ENCODE data around the gene PDIA5. TPM values are rescaled to one million over a fixed set of nuclear protein-coding genes. Genes with fewer than 3 reads are reported as not detected.

Gene PDIA5
- polyA plus RNA-seq, 1 donor from 2014 or later = 1.4 TPM

DNA sequence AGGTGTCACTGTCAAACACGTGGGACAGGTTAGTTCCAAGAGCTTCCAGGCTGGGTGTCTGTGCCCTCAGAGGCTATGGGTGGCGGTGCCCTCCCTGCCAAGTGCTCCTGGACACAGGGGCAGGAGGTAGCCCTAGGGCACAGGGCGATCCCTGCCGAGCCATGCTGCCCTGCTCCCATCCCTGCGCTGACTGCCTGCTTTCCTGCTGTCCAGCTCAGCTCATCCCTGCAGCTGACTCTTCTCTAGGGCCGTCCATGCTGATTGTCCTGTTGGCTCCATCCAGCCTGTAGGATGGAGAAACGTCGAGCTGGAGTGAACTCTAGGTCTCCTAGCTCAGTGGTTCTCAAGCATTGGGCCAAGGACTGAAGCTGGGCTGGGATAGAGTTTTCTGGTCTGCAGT, 3.7 kb downstream of the PDIA5 start:
- Histone ChIP-seq H3K4me2 (ENCODE audit: low read length) (no peak overlapping the region), H2AFZ (ENCODE audit: low read depth, low read length) (no peak overlapping the region), H4K20me1 (ENCODE audit: insufficient read depth) (no peaks in the 10 kb centered on the region), H3K79me2 (replicated peaks; ENCODE audit: insufficient read depth, low read length) (no peaks in the 10 kb centered on the region), H3K36me3 (ENCODE audit: insufficient read depth, low read length) (no peaks in the 10 kb centered on the region), H3K9me2 (ENCODE audit: insufficient read depth, low read length) (no peaks in the 10 kb centered on the region), H3K27ac (ENCODE audit: low read length) (no peak overlapping the region), H3K27me3 (ENCODE audit: insufficient read depth, low read depth, low read length) (peaks cover 17% of the 10 kb centered on the region), H3K9ac (ENCODE audit: low read length) (no peak overlapping the region), H3F3A (ENCODE audit: insufficient read depth, low read length, poor library complexity, severe bottlenecking) (no peaks in the 10 kb centered on the region), H3K9me3 (ENCODE audit: low read length) (no peaks in the 10 kb centered on the region), H3K4me3 (ENCODE audit: low read length) (no peak overlapping the region)
- TF ChIP-seq POLR2AphosphoS5 (IDR thresholded peaks at IDR 0.05) = no peak
- no peak for TF ChIP-seq MXI1 (conservative IDR thresholded peaks at IDR 0.05; ENCODE audit: poor library complexity, severe bottlenecking)
- TF ChIP-seq REST (IDR thresholded peaks at IDR 0.05; ENCODE audit: borderline replicate concordance) = no peak
- no peak for TF ChIP-seq SMC3 (conservative IDR thresholded peaks at IDR 0.05; ENCODE audit: poor library complexity)
- no peak for TF ChIP-seq RAD21 (conservative IDR thresholded peaks at IDR 0.05)
- TF ChIP-seq EZH2 (IDR thresholded peaks at IDR 0.05; ENCODE audit: borderline replicate concordance, insufficient read depth, low read length, poor library complexity, severe bottlenecking) = no peak
- no peak for TF ChIP-seq EP300 (conservative IDR thresholded peaks at IDR 0.05; ENCODE audit: poor library complexity, severe bottlenecking)
- TF ChIP-seq CTCF (IDR thresholded peaks at IDR 0.05; ENCODE audit: poor library complexity, severe bottlenecking) = no peak
- no peak for TF ChIP-seq TAF1 (IDR thresholded peaks at IDR 0.05; ENCODE audit: low read depth)

GRCh38 chr3:123071146-123071545, 4.3 kb downstream of the PDIA5 start:
- Histone ChIP-seq H3K27me3 (ENCODE audit: insufficient read depth, low read depth, low read length) (peaks cover 17% of the 10 kb centered on the region), H3K4me3 (ENCODE audit: low read length) (no peak overlapping the region), H3K9me2 (ENCODE audit: insufficient read depth, low read length) (no peaks in the 10 kb centered on the region), H3K9ac (ENCODE audit: low read length) (no peak overlapping the region), H3K27ac (ENCODE audit: low read length) (no peak overlapping the region), H3K79me2 (replicated peaks; ENCODE audit: insufficient read depth, low read length) (no peaks in the 10 kb centered on the region), H4K20me1 (ENCODE audit: insufficient read depth) (no peaks in the 10 kb centered on the region), H3F3A (ENCODE audit: insufficient read depth, low read length, poor library complexity, severe bottlenecking) (no peaks in the 10 kb centered on the region), H3K36me3 (ENCODE audit: insufficient read depth, low read length) (no peaks in the 10 kb centered on the region), H3K9me3 (ENCODE audit: low read length) (no peaks in the 10 kb centered on the region), H2AFZ (ENCODE audit: low read depth, low read length) (no peak overlapping the region), H3K4me2 (ENCODE audit: low read length) (no peak overlapping the region)
- TF ChIP-seq CTCF (IDR thresholded peaks at IDR 0.05; ENCODE audit: poor library complexity, severe bottlenecking) = no peak
